GM12874 (cell line): ENCODE data around the gene MICOS13.

ENCODE experiments used
- TF ChIP-seq, protein P1 (sequence below): IDR thresholded peaks from 2 replicates; pipeline ENCODE4 v1.5.1; 2011; ENCODE audit warnings: low read depth, mild to moderate bottlenecking, control low read depth, low read length, moderate library complexity; ENCODE audit not compliant: insufficient read depth

MICOS13 gene

DNA sequence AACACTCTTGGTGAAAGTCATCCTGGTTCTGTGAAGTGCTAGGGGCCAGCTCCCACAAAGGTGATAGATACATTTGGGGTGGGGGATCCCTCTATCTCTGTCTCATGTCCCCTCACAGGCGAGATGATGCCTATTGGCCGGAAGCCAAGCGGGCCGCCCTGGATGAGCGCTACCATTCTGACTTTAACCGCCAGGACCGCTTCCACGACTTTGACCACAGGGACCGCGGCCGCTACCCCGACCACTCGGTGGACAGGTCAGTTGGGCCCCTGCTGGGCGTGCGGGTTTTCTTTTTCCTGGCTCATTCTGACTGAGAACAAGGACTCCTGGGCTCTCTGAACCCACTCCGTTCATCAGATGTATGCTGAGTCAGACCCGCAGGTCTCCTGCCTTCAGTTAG is 16.4 kb downstream of the MICOS13 start:
- TF ChIP-seq, protein P1, sequence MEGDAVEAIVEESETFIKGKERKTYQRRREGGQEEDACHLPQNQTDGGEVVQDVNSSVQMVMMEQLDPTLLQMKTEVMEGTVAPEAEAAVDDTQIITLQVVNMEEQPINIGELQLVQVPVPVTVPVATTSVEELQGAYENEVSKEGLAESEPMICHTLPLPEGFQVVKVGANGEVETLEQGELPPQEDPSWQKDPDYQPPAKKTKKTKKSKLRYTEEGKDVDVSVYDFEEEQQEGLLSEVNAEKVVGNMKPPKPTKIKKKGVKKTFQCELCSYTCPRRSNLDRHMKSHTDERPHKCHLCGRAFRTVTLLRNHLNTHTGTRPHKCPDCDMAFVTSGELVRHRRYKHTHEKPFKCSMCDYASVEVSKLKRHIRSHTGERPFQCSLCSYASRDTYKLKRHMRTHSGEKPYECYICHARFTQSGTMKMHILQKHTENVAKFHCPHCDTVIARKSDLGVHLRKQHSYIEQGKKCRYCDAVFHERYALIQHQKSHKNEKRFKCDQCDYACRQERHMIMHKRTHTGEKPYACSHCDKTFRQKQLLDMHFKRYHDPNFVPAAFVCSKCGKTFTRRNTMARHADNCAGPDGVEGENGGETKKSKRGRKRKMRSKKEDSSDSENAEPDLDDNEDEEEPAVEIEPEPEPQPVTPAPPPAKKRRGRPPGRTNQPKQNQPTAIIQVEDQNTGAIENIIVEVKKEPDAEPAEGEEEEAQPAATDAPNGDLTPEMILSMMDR = no peak

- TF ChIP-seq, protein P1 = no peak
These were observed 18.8 kb downstream of the MICOS13 start for GRCh38 chr19:5661483-5661882.

GRCh38 chr19:5655412-5655811 is 24.9 kb downstream of the MICOS13 start:
- TF ChIP-seq, protein P1 = no peak

- TF ChIP-seq, protein P1 = no peak
These were observed 25.4 kb downstream of the MICOS13 start for GRCh38 chr19:5654931-5655330.

- TF ChIP-seq, protein P1 = no peak
These were observed 28.1 kb downstream of the MICOS13 start for GRCh38 chr19:5652261-5652660.

DNA sequence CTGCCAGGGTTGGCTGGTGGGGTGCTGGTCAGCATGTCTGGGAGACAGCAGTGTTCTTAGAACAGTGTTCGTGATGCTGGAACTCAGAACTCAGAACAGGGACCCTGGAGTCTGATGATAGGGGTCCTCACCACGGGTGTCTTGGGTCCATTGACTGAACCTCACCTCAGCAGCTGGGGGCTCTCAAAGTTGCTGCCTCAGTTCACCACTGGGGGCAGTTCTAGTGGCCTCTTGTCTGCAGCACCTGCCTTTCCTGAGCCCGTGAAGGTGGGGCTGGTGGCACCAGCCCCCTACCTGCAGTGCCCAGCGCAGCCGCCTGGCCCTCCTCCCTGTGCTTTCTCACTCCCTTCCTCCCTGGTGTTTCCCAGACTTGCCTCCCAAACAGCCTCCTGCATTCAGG is 29.0 kb downstream of the MICOS13 start:
- TF ChIP-seq, protein P1 = 0 out of 2 replicates have a peak, but pooled peaks have one; percentile 15

DNA sequence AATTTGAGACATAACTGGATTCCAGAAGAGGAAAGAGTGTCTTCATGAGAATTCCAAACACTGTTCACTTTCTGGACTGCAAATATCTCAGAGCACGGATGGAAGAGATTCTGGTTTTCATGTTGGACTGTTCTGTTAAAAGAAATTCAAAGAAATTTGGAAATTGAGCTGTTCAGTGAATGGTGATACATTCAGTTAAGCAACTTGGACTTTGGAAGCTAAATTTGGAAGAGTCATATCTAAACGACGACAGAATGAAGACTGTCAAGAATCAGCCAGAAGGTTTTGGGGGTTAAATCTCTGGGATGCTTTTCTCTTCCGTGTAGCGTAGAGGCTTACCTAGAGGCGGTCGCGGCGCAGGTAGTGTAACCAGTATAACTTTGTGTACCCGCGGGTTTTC is 31.9 kb downstream of the MICOS13 start:
- TF ChIP-seq, protein P1 = no peak

GRCh38 chr19:5646703-5647102 is 33.6 kb downstream of the MICOS13 start:
- TF ChIP-seq, protein P1 = no peak
